GM12801 (cell line): Measurements from ENCODE around the gene IPO4.

Source experiments
- CTCF ChIP-seq: IDR thresholded peaks from one replicate; pipeline ENCODE4 v1.5.1; 2011; ENCODE audit warnings: control low read depth; ENCODE audit not compliant: insufficient read length; ENCODE audit errors: extremely low read depth

The IPO4 gene

GRCh38 chr14:24219521-24219920 lies 30.9 kb upstream of the IPO4 start:
- no peak for TF ChIP-seq CTCF

- no peak for TF ChIP-seq CTCF
Observed at GRCh38 chr14:24219080-24219479, 30.5 kb upstream of the IPO4 start.

GRCh38 chr14:24216345-24216699 lies 27.7 kb upstream of the IPO4 start:
- no peak for TF ChIP-seq CTCF

- no peak for TF ChIP-seq CTCF
Observed at GRCh38 chr14:24215495-24216344, 27.1 kb upstream of the IPO4 start, which contains the start of gene MDP1. Gene MDP1, minus strand, starts transcription at chr14:24216066. Its CDS starts 111 bp downstream, at chr14:24215955.

- TF ChIP-seq CTCF: no peak
Observed at GRCh38 chr14:24213866-24214662, 25.4 kb upstream of the IPO4 start.

- TF ChIP-seq CTCF: no peak
Observed at GRCh38 chr14:24212924-24213865, 24.6 kb upstream of the IPO4 start, which contains the start of gene CHMP4A. Gene CHMP4A, minus strand, starts transcription at chr14:24213488. Its CDS starts 49 bp downstream, at chr14:24213439.
